Caco-2 (cell line): ENCODE results near the gene FZD2. TPM values are rescaled to one million over a fixed set of nuclear protein-coding genes. Genes with fewer than 3 reads are reported as not detected.

Experiments
- BruUV-seq: library from RNA; stranded (reverse); fragments of 400-500 nt; replicated peaks from 2 replicates; lab custom pipeline; 2021; lab: Mats Ljungman, UMichigan
- CTCF ChIA-PET: fragments of 300-600 bp; sonication (Branson Sonifier 250); formaldehyde crosslinking; loops from one replicate; lab custom pipeline; 2022; ENCODE audit warnings: antibody characterized with exemption; lab: Charles Lee
- POLR2A ChIA-PET: fragments of 300-600 bp; sonication (Branson Sonifier 250); formaldehyde crosslinking; loops from one replicate; lab custom pipeline; 2022; ENCODE audit warnings: antibody characterized with exemption; lab: Charles Lee
- DNase-seq, 2 experiments: peaks; one replicate each; pipeline versions ENCODE4 v3.0.0 to v3.0.0-alpha.2; 2020 to 2022
- H3K27me3 ChIP-seq: replicated peaks from 2 replicates; pipeline ENCODE4 v1.6.0; 2011; ENCODE audit warnings: low read length; ENCODE audit not compliant: control insufficient read depth, insufficient read depth
- H3K36me3 ChIP-seq: 2 replicates; pipeline ENCODE4 v1.5.1; 2011; ENCODE audit warnings: low read length; ENCODE audit not compliant: control insufficient read depth, insufficient read depth
- H3K4me1 ChIP-seq: fragments of 250-450 bp; sonication (Bioruptor Pico); 2 replicates; pipeline ENCODE4 v1.5.1; 2020; ENCODE audit warnings: mild to moderate bottlenecking
- H3K4me3 ChIP-seq: 2 replicates; pipeline ENCODE4 v1.5.1; 2011; ENCODE audit warnings: low read depth, mild to moderate bottlenecking, control low read depth, low read length
- H3K9me3 ChIP-seq: fragments of 250-450 bp; sonication (Bioruptor Pico); 2 replicates; pipeline ENCODE4 v1.5.1; 2020; ENCODE audit warnings: mild to moderate bottlenecking, moderate library complexity
- H3K27ac Mint-ChIP-seq: one replicate; pipeline ENCODE4 v1.8.0; 2022; ENCODE audit warnings: mixed read lengths; ENCODE audit not compliant: unreplicated experiment
- H3K27me3 Mint-ChIP-seq: one replicate; pipeline ENCODE4 v1.8.0; 2022; ENCODE audit warnings: mixed read lengths; ENCODE audit not compliant: insufficient read depth, unreplicated experiment
- H3K36me3 Mint-ChIP-seq: one replicate; pipeline ENCODE4 v1.8.0; 2022; ENCODE audit warnings: mild to moderate bottlenecking, mixed read lengths; ENCODE audit not compliant: insufficient read depth, unreplicated experiment
- H3K4me1 Mint-ChIP-seq: one replicate; pipeline ENCODE4 v1.8.0; 2022; ENCODE audit warnings: low read depth, mixed read lengths; ENCODE audit not compliant: unreplicated experiment
- H3K4me3 Mint-ChIP-seq: one replicate; pipeline ENCODE4 v1.8.0; 2022; ENCODE audit warnings: mild to moderate bottlenecking, moderate library complexity, mixed read lengths; ENCODE audit not compliant: unreplicated experiment
- H3K9me3 Mint-ChIP-seq: one replicate; pipeline ENCODE4 v1.8.0; 2022; ENCODE audit warnings: mixed read lengths; ENCODE audit not compliant: unreplicated experiment
- intact Hi-C: fragments of 100-400 bp; cut with micrococcal nuclease; formaldehyde crosslinking; loops from one replicate; pipeline ENCODE4 v1.10.0; 2022; ENCODE audit not compliant: unreplicated experiment
- total RNA-seq: library from RNA; stranded (reverse); gene quantifications from 2 replicates; pipeline ENCODE4 v1.2.3, GENCODE V29; 2022
- TF ChIP-seq, protein P1 (sequence below), 2 experiments: fragments of 200-600 bp in 1 of 2; IDR thresholded peaks; 1 replicate in 1 of 2; 2 replicates in 1 of 2; pipeline versions ENCODE4 v1.5.1 to v1.8.0; 2011 to 2022; ENCODE audit warnings: antibody characterized with exemption in 1 of 2, control low read depth in 1 of 2, inconsistent platforms in 1 of 2, low read depth in 1 of 2, low read length in 1 of 2, mild to moderate bottlenecking in 1 of 2, moderate library complexity in 1 of 2; ENCODE audit not compliant: insufficient read depth in 1 of 2, severe bottlenecking in 1 of 2, unreplicated experiment in 1 of 2

The FZD2 gene
- total RNA-seq, 1 experiment from 2014 or later: 39.5 TPM

DNA sequence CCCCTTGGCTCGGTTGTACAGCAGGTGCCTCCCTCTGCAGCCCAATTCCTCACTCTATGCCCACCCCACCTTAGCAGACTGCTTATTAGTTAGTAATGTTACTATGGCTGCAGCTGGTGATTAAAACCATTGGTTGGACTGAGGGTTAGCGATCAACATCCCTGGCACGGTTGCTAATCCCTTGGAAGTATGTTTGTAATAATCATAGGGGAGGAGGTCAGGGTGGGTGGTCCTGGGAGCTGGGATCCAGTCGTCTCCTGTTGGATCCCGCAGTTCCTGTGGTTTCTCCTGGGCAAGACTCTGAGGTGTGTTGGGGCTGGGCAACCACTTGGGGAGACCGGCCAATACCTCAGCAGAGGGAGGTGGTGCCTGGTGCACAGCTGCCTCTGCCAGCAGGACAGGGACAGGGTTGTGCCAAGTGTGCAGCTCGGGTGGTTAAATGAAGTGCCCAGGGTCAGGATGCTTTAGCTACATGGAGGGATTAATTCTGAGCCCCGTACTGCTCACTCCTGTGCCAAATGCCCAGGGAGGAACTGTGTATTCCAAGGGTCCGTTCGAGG, 38.0 kb downstream of the FZD2 start:
- Histone ChIP-seq H3K9me3 (no peaks in the 10 kb centered on the region), H3K27me3 (no peaks in the 10 kb centered on the region), H3K36me3 (no peaks in the 10 kb centered on the region), H3K4me3 (no peak overlapping the region), H3K4me1 (peaks cover 16% of the 10 kb centered on the region)
- H3K4me1 Mint-ChIP-seq: peaks cover 8% of the 10 kb centered on the region
- no TSS peak for BruUV-seq
- CTCF ChIA-PET: no interaction called here
- H3K4me3 Mint-ChIP-seq: no peak overlapping the region
- H3K27me3 Mint-ChIP-seq: no peaks in the 10 kb centered on the region
- no peak overlapping the region for H3K27ac Mint-ChIP-seq
- TF ChIP-seq, protein P1, sequence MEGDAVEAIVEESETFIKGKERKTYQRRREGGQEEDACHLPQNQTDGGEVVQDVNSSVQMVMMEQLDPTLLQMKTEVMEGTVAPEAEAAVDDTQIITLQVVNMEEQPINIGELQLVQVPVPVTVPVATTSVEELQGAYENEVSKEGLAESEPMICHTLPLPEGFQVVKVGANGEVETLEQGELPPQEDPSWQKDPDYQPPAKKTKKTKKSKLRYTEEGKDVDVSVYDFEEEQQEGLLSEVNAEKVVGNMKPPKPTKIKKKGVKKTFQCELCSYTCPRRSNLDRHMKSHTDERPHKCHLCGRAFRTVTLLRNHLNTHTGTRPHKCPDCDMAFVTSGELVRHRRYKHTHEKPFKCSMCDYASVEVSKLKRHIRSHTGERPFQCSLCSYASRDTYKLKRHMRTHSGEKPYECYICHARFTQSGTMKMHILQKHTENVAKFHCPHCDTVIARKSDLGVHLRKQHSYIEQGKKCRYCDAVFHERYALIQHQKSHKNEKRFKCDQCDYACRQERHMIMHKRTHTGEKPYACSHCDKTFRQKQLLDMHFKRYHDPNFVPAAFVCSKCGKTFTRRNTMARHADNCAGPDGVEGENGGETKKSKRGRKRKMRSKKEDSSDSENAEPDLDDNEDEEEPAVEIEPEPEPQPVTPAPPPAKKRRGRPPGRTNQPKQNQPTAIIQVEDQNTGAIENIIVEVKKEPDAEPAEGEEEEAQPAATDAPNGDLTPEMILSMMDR (IDR thresholded peaks at IDR 0.05; ENCODE audit: insufficient read depth in 1 of 2, low read depth in 1 of 2, low read length in 1 of 2, severe bottlenecking in 1 of 2, unreplicated experiment in 1 of 2): no peak
- intact Hi-C loops: no loop called here
- DNase-seq: no peak
- POLR2A ChIA-PET: no interaction called here
- no peaks in the 10 kb centered on the region for H3K9me3 Mint-ChIP-seq
- peaks cover 4% of the 10 kb centered on the region for H3K36me3 Mint-ChIP-seq

DNA sequence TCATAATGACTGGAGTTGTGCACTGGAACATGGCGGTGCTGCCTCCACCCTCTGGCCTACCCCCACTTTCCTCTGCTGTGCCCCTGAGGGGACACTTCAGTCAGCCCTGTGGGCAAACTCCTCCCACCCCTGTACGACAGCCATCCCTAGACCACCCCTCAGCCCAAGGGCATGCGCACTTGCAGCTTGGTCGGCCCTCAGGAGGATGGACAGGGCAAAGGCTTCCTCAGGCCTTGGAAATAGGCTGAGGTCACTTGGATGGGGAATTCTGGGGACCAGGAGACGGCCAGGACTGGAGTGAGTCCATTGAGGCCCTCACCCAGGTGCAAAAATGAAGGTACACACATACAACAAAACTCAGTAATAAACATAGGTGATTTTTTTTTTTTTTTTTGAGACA, 41.0 kb downstream of the FZD2 start:
- Histone ChIP-seq H3K36me3 (no peaks in the 10 kb centered on the region), H3K9me3 (no peaks in the 10 kb centered on the region), H3K4me1 (peaks cover 31% of the 10 kb centered on the region), H3K27me3 (no peaks in the 10 kb centered on the region), H3K4me3 (no peak overlapping the region)
- H3K9me3 Mint-ChIP-seq: no peaks in the 10 kb centered on the region
- H3K27me3 Mint-ChIP-seq: no peaks in the 10 kb centered on the region
- peaks cover 20% of the 10 kb centered on the region for H3K4me1 Mint-ChIP-seq
- no peak overlapping the region for H3K4me3 Mint-ChIP-seq
- POLR2A ChIA-PET: no interaction called here
- intact Hi-C loops: no loop called here
- no TSS peak for BruUV-seq
- no peak for DNase-seq
- no peaks in the 10 kb centered on the region for H3K36me3 Mint-ChIP-seq
- CTCF ChIA-PET: no interaction called here
- TF ChIP-seq, protein P1 (IDR thresholded peaks at IDR 0.05; ENCODE audit: insufficient read depth in 1 of 2, low read depth in 1 of 2, low read length in 1 of 2, severe bottlenecking in 1 of 2, unreplicated experiment in 1 of 2): no peak
- no peak overlapping the region for H3K27ac Mint-ChIP-seq

DNA sequence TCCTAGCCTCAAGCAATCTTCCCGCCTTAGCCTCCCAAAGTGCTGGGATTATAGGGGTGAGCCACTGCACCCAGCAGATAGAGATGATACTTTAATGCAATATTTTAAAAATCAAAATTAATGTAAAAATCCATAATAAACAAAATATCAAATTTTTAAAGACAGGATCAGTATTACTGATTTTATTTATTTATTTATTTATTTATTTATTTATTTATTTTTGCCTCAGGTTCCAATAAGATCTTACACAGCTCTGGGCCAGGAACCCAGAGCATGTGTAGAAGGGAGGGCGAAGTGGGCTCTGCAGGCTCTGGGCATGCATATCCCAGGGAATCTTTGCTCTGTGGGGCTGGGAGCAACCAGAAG, 41.6 kb downstream of the FZD2 start:
- DNase-seq: no peak
- intact Hi-C loops: no loop called here
- Histone ChIP-seq H3K4me3 (no peak overlapping the region), H3K9me3 (no peaks in the 10 kb centered on the region), H3K36me3 (no peaks in the 10 kb centered on the region), H3K27me3 (no peaks in the 10 kb centered on the region), H3K4me1 (peaks cover 31% of the 10 kb centered on the region)
- POLR2A ChIA-PET: no interaction called here
- no TSS peak for BruUV-seq
- Mint-ChIP-seq H3K4me1 (peaks cover 20% of the 10 kb centered on the region), H3K27me3 (no peaks in the 10 kb centered on the region), H3K9me3 (no peaks in the 10 kb centered on the region), H3K4me3 (no peak overlapping the region), H3K36me3 (no peaks in the 10 kb centered on the region), H3K27ac (no peak overlapping the region)
- CTCF ChIA-PET: interaction anchor here (1.0 kb wide), 2 partner anchors 12 kb away, joined by 3 read pairs; no protein-coding TSS in a partner anchor
- TF ChIP-seq, protein P1 (IDR thresholded peaks at IDR 0.05; ENCODE audit: insufficient read depth in 1 of 2, low read depth in 1 of 2, low read length in 1 of 2, severe bottlenecking in 1 of 2, unreplicated experiment in 1 of 2): no peak
